BE2C (cell line): ENCODE results near the gene CLCNKB.

ENCODE experiments used
- DNase-seq: peaks from one replicate; pipeline ENCODE4 v3.0.0-alpha.2; 2020
- H3K27me3 ChIP-seq: fragments of 250-450 bp; sonication (Bioruptor Pico); 2 replicates; pipeline ENCODE4 v1.5.1; 2020; ENCODE audit warnings: mild to moderate bottlenecking
- H3K36me3 ChIP-seq: fragments of 250-450 bp; sonication (Bioruptor Pico); 2 replicates; pipeline ENCODE4 v1.5.1; 2020; ENCODE audit warnings: mild to moderate bottlenecking
- H3K4me1 ChIP-seq: fragments of 250-450 bp; sonication (Bioruptor Pico); 2 replicates; pipeline ENCODE4 v1.5.1; 2020
- H3K4me3 ChIP-seq: 2 replicates; pipeline ENCODE4 v1.5.1; 2011; ENCODE audit warnings: low read depth, low read length
- H3K9me3 ChIP-seq: fragments of 250-450 bp; sonication (Bioruptor Pico); 2 replicates; pipeline ENCODE4 v1.5.1; 2020
- TF ChIP-seq, protein P1 (sequence below): IDR thresholded peaks from 2 replicates; pipeline ENCODE4 v1.5.1; 2012; ENCODE audit warnings: mild to moderate bottlenecking, low read depth, low read length

The CLCNKB gene

DNA sequence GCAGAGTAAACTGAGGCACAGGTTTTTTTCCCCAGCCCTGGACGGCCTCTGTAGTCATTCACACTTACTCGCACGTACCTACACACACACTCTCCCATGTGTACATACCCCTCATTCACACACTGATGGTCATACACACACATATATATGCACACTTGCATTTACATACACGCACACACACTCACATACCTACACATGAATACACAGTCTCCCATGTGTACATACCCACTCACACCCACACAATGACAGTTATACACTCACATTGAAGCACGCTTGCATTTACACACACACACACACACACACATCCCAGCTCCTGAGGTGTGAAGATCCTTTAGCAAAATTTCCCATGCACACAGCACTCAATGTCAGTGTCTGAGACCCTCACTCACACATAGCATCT is 30.6 kb downstream of the CLCNKB start:
- no peak for DNase-seq
- Histone ChIP-seq H3K9me3 (no peaks in the 10 kb centered on the region), H3K36me3 (no peaks in the 10 kb centered on the region), H3K4me3 (no peak overlapping the region), H3K27me3 (no peaks in the 10 kb centered on the region), H3K4me1 (peaks cover 18% of the 10 kb centered on the region)
- TF ChIP-seq, protein P1, sequence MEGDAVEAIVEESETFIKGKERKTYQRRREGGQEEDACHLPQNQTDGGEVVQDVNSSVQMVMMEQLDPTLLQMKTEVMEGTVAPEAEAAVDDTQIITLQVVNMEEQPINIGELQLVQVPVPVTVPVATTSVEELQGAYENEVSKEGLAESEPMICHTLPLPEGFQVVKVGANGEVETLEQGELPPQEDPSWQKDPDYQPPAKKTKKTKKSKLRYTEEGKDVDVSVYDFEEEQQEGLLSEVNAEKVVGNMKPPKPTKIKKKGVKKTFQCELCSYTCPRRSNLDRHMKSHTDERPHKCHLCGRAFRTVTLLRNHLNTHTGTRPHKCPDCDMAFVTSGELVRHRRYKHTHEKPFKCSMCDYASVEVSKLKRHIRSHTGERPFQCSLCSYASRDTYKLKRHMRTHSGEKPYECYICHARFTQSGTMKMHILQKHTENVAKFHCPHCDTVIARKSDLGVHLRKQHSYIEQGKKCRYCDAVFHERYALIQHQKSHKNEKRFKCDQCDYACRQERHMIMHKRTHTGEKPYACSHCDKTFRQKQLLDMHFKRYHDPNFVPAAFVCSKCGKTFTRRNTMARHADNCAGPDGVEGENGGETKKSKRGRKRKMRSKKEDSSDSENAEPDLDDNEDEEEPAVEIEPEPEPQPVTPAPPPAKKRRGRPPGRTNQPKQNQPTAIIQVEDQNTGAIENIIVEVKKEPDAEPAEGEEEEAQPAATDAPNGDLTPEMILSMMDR = no peak

DNA sequence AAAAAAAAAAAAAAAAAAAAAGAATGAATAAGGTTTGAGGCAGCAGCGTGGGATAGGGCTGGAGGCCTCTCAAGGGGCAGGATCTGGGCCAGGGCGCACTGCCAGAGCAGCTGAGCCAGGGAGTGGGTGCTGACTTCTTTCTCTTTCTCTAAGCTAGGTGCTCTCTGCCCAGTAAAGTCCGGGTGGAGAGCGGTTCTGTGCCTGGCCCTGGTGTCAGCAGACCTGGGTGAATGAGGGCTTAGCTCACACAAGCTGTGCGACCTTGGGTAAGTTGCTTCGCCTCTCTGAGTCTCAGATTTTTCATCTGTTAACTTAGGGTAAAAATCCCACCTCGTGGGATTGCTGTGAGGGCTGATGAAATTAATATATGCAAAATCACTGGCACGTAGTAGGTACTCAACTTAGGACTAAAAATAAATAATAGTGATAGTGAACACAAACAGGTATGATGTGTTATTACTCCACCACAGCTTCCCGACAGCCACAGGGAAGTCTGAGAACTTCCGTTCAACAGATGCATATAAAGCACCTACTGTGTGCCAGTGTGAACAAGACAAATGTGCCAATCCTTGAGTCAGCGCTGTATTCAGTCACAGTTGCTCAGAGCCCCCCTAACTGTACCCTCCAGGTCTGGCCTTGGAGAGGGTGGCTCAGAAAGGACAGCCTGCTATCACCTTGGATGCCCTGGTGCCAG is 31.9 kb downstream of the CLCNKB start:
- Histone ChIP-seq H3K9me3 (no peaks in the 10 kb centered on the region), H3K27me3 (no peaks in the 10 kb centered on the region), H3K4me1 (peaks cover 19% of the 10 kb centered on the region), H3K4me3 (no peak overlapping the region), H3K36me3 (no peaks in the 10 kb centered on the region)
- no peak for DNase-seq
- TF ChIP-seq, protein P1 = no peak

DNA sequence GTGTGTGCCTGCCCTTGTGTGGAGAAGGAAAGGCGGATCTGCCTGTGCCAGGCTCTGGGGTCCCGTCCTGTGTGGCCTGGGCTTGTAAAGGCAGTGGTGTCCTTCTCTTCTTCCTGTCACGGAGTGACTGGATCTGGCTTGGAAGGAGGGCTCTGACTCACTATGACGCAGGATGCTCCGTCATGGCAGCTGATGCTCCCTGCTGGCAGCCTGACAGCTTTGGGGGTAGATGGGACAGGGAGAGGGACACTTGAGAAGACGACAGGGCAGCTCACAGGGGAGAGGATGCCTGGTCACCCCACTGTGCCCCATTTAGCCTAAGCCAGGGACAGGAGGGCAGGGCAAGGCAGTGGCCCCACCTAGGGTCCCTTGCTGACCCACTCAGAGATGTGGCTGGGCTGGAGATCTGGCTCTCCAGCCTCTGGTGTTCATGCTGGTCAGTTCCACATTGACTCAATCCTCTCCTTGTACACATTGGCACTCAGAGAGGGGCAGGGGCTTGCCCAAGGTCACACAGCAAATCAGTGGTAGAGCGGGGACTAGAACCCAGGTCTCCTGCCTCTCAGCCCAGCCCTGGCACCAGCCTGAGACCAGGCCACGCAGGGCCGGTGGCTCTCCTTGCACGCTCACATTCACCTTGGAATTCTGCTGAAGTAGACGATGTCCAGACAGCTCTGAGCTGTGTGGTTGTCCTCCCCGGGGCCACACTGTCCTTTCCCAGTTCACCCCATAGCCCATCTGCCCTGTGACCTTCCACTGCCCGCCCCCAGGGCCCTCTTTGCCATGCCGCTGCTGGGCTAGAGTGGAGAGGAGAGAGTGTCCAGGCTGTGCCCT is 32.7 kb downstream of the CLCNKB start:
- peak; percentile 56 for DNase-seq
- Histone ChIP-seq H3K4me3 (no peak overlapping the region), H3K36me3 (no peaks in the 10 kb centered on the region), H3K4me1 (peaks cover 19% of the 10 kb centered on the region), H3K9me3 (no peaks in the 10 kb centered on the region), H3K27me3 (no peaks in the 10 kb centered on the region)
- TF ChIP-seq, protein P1 = no peak

DNA sequence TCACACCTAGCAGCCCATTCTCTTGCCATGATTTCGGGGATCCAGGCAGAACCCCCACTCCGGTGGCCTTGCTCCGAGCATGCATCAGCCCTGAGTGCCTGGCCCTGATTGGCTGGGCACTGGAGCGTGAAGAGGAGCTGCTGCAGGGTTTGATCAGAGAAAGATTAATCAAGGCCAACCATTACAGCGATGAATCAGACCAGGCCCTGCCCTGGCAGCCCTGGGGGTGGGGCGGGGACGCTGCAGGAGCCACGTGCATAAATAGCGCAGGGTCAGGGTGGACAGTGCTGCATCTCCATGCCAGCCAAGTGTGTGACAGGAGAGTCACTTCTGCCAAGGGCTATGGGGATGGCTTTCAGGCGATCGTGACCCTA is 33.3 kb downstream of the CLCNKB start:
- H3K36me3 ChIP-seq = no peaks in the 10 kb centered on the region
- DNase-seq = peak; percentile 84
- H3K9me3 ChIP-seq = no peaks in the 10 kb centered on the region
- H3K4me1 ChIP-seq = peaks cover 19% of the 10 kb centered on the region
- H3K27me3 ChIP-seq = no peaks in the 10 kb centered on the region
- H3K4me3 ChIP-seq = no peak overlapping the region
- TF ChIP-seq, protein P1 = no peak

DNA sequence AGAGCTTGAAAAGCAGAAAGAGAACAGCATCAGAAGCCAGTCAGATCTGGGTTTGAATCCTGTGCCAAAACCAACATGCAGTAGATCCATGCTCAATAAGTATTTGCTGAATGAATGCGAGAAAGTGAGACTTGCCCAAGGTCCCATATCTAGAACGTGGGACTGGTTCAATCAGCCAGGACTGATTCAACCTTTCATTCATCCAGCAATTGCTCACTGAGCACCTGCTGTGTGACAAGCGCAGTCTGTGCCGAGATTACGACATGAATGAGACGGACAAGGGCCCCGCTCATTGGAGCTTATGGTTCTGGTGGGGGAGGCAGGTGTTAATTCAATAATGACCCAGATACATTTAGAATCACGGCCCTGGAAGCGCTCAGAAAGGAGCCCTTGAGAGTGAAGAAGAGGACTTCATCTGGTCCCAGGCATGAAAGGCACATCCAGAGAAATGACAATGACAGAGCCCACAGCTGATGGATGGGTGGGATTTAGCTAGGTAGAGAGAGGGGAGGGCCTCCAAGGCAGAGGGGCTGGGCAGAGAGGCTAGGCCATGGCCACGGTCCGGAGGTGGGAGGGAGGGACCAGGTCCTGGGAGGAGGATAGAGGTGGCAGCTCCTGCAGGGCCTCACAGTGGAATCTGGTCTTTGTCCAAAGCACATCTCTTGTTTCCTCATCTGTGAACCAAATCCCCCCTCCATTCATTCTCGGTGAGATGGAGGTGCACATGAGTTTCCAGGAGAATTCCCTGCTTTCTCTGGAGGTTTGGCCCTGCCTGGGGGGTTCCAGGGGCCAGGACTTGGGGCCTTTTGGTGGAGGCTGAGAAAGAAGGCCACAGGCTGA is 34.0 kb downstream of the CLCNKB start:
- H3K9me3 ChIP-seq = no peaks in the 10 kb centered on the region
- no peak overlapping the region for H3K4me3 ChIP-seq
- DNase-seq = peak; percentile 19
- H3K36me3 ChIP-seq = no peaks in the 10 kb centered on the region
- H3K4me1 ChIP-seq = peaks cover 19% of the 10 kb centered on the region
- no peaks in the 10 kb centered on the region for H3K27me3 ChIP-seq
- TF ChIP-seq, protein P1 = no peak
